Neural crest cell (in vitro differentiated cells): Measurements from ENCODE around the gene TLNRD1. TPM values are rescaled to one million over a fixed set of nuclear protein-coding genes. Genes with fewer than 3 reads are reported as not detected.
A peak's percentile ranks its signal among the peaks of the same experiment; 100 is the strongest.
"Not testable (repeated sequence)": the region's sequence is repeated elsewhere in the genome, so short reads cannot be mapped to it uniquely, and the experiment has no call there.

ENCODE experiments used
- DNase-seq: peaks from one replicate; pipeline ENCODE4 v3.0.0; 2021; ENCODE audit warnings: low read depth, mixed read lengths, low spot score
- H3K27ac Mint-ChIP-seq: one replicate; pipeline ENCODE4 v1.8.0; 2021; ENCODE audit warnings: mild to moderate bottlenecking, mixed read lengths; ENCODE audit not compliant: unreplicated experiment
- H3K27me3 Mint-ChIP-seq: 2 replicates; pipeline ENCODE4 v1.8.0; 2021; ENCODE audit warnings: low read depth, mild to moderate bottlenecking, mixed read lengths
- H3K36me3 Mint-ChIP-seq: 2 replicates; pipeline ENCODE4 v1.8.0; 2021; ENCODE audit warnings: low read depth, mild to moderate bottlenecking, mixed read lengths
- H3K4me1 Mint-ChIP-seq: 2 replicates; pipeline ENCODE4 v1.8.0; 2021; ENCODE audit warnings: mixed read lengths
- H3K4me3 Mint-ChIP-seq: one replicate; pipeline ENCODE4 v1.8.0; 2021; ENCODE audit warnings: mild to moderate bottlenecking, mixed read lengths
- H3K9me3 Mint-ChIP-seq: 2 replicates; pipeline ENCODE4 v1.8.0; 2021; ENCODE audit warnings: mixed read lengths
- long read RNA-seq: library from polyadenylated mRNA; unstranded; transcript quantifications from one replicate; pipeline ENCODE4 v2.0.0, GENCODE V29; 2020
- total RNA-seq: library from RNA; stranded (reverse); gene quantifications from 2 replicates; pipeline ENCODE4 v1.2.1, GENCODE V29; 2021
- TF ChIP-seq, protein P1 (sequence below): fragments of 200-600 bp; sonication (generic); conservative IDR thresholded peaks from 2 replicates; pipeline ENCODE4 v1.5.0; 2021; ENCODE audit warnings: antibody characterized with exemption, mild to moderate bottlenecking

TLNRD1 gene
- total RNA-seq, result 30.6 and 31.7 TPM in 2 replicates
- long read RNA-seq, full-length matches to known transcripts, result 2 of 2 reads
- long read RNA-seq, partial matches to known transcripts, result 0 of 2 reads
- long read RNA-seq, other reads (novel, unspliced or antisense), result 0 of 2 reads

DNA sequence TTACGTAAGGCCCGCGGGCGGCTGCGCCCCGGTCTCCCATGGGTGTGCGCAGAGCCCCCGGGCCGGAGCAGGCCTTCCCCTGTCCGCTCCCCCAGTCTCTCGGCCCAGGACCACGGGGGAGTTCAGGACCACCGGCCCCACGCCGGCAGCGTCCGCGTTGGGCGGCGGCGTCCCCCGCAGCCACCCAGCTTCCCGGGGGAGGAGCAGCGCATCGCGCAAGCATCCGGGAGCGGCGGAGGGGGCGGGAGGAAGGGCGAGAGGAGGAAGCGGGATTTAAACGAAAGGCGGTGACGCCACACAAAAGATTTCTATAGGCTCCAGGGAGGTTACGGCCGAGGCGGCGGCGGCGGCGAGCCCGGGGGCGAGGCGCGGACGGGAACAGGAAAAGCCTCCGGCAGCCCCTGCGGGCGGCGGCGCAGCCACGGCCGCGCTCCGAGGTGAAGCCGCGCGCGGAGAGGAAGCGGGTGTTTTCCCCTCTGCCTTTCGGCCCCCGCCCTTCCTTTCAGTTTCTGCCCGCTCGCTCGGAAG lies at the start of gene TLNRD1:
TLNRD1 (plus strand) TSS at position 300 of the 528 bp plus-strand sequence. CDS start 1,349 bp downstream, outside the sequence.
- TF ChIP-seq, protein P1, sequence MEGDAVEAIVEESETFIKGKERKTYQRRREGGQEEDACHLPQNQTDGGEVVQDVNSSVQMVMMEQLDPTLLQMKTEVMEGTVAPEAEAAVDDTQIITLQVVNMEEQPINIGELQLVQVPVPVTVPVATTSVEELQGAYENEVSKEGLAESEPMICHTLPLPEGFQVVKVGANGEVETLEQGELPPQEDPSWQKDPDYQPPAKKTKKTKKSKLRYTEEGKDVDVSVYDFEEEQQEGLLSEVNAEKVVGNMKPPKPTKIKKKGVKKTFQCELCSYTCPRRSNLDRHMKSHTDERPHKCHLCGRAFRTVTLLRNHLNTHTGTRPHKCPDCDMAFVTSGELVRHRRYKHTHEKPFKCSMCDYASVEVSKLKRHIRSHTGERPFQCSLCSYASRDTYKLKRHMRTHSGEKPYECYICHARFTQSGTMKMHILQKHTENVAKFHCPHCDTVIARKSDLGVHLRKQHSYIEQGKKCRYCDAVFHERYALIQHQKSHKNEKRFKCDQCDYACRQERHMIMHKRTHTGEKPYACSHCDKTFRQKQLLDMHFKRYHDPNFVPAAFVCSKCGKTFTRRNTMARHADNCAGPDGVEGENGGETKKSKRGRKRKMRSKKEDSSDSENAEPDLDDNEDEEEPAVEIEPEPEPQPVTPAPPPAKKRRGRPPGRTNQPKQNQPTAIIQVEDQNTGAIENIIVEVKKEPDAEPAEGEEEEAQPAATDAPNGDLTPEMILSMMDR, result no peak
- peaks cover 2% of the 10 kb centered on the region for H3K9me3 Mint-ChIP-seq
- H3K27ac Mint-ChIP-seq, result peak within 1 kb of the TSS; percentile 97
- peak; percentile 77 for DNase-seq
- peak within 1 kb of the TSS; percentile 97 for H3K4me3 Mint-ChIP-seq
- H3K4me1 Mint-ChIP-seq, result peaks cover 32% of the 10 kb centered on the region
- H3K36me3 Mint-ChIP-seq, result peaks cover 9% of the 10 kb centered on the region
- no peaks in the 10 kb centered on the region for H3K27me3 Mint-ChIP-seq

DNA sequence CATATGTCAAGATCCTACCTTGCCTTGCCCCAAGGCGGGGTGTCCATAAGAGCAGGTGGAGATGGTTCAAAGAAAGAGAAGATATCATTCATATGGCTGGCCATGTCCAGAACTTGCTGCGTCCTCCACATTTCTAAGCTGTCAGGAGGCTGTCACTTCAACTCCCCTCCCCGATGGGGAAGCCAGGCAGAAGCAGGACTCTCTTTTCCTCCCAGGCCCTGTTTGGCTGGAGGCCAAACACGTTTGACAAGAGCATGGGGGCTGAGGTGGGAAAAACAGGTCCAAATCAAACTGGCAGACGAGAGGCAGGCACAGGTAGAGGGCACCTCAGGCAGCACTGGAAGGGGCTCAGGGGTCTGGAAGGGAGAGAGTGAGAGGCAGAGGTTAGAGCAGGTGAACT lies 48.8 kb upstream of the TLNRD1 start:
- Mint-ChIP-seq H3K4me3 (no peak overlapping the region), H3K9me3 (no peaks in the 10 kb centered on the region), H3K4me1 (peaks cover 36% of the 10 kb centered on the region), H3K36me3 (peaks cover 2% of the 10 kb centered on the region), H3K27ac (no peak overlapping the region), H3K27me3 (no peaks in the 10 kb centered on the region)
- no peak for DNase-seq
- TF ChIP-seq, protein P1, result no peak

DNA sequence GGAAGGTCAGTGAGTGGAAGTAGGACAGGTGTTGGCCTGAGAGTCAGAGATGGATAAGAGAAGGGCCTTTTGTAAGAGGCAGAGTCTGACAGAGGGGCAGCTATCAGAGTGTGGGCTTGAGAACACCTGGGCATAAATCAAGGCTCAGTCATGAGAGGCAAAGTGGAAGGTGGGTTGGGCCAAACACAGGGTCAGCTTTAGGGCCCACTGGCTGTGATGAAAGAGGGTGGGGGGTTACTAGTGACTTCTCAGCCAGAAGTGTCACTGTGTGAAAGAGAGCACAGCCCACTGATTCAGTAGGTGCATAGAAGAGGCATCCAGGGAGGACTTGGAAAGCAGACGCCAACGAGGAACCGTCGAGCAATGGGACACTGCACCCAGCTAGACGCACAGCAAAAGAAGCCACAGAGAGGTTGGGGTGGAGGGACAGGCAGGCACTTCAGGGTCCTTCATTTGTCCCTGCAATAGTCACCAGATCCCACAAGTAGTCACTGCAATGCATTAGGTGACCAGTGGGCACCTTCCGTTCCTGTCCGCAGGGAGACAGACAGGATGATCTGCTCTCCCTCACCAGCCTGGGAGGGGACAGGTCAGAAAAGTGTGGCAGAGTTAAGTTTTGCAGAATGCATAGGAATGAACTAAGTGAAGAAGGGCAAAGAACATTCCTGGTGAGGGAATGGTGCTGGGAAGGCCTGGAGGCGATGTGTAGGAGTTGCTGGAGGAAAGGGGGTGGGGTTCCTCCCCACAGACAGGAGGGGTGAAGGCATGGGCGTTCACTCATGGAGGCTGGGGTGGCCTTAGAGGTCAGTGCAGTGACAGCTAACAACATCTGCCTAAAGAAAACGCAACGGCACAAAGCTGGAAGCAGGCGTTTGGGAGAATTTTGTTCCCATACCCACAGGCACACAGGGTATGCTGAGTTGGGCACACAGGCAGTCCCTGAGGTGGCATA lies 47.4 kb upstream of the TLNRD1 start:
- H3K4me3 Mint-ChIP-seq, result no peak overlapping the region
- H3K9me3 Mint-ChIP-seq, result no peaks in the 10 kb centered on the region
- TF ChIP-seq, protein P1, result no peak
- no peak for DNase-seq
- no peaks in the 10 kb centered on the region for H3K27me3 Mint-ChIP-seq
- peaks cover 46% of the 10 kb centered on the region for H3K4me1 Mint-ChIP-seq
- H3K36me3 Mint-ChIP-seq, result peaks cover 2% of the 10 kb centered on the region
- H3K27ac Mint-ChIP-seq, result no peak overlapping the region

DNA sequence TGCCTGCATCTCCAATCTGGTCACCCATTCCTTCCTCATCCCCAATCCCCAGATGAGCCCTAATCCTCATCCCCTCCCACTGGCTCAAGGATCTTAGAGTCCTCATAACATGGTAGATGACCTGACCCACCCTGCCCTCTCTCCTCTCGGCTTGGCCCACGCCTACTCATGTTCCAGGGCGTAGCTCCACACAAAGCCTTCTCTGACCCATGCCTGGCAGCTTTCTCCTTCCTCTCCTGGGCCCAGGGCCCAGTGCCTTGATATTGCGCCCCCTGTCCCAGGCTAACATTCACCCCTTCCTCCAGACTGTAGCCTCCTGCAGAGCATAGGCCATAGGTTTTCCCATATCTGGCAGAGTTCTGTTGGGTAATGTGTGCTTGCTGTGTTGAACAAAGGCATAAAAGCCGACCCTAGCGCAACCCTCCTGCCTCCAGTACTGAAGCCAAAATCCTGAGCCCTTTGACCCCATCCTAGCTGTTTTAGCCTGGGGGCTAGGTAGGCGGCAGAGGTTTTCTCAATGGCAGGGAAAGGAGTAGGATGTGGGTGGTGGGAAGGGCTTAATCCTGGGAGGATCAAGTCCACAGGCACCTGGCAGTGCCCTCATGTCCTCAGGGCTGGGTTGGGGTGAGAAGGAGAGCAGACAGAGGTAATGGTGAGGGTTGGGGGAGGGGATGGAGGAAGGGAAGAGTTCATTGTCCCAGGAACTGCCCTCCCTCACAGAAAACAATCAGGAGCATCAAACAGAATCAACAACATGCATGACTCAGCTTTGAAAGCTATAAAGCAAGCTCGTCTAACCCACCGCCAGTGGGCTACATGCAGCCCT lies 46.6 kb upstream of the TLNRD1 start:
- peaks cover 6% of the 10 kb centered on the region for H3K36me3 Mint-ChIP-seq
- peaks cover 46% of the 10 kb centered on the region for H3K4me1 Mint-ChIP-seq
- no peaks in the 10 kb centered on the region for H3K9me3 Mint-ChIP-seq
- peak overlapping the region; percentile 13 for H3K4me3 Mint-ChIP-seq
- H3K27ac Mint-ChIP-seq, result peak overlapping the region; percentile 87
- DNase-seq, result no peak
- TF ChIP-seq, protein P1, result no peak
- no peaks in the 10 kb centered on the region for H3K27me3 Mint-ChIP-seq

DNA sequence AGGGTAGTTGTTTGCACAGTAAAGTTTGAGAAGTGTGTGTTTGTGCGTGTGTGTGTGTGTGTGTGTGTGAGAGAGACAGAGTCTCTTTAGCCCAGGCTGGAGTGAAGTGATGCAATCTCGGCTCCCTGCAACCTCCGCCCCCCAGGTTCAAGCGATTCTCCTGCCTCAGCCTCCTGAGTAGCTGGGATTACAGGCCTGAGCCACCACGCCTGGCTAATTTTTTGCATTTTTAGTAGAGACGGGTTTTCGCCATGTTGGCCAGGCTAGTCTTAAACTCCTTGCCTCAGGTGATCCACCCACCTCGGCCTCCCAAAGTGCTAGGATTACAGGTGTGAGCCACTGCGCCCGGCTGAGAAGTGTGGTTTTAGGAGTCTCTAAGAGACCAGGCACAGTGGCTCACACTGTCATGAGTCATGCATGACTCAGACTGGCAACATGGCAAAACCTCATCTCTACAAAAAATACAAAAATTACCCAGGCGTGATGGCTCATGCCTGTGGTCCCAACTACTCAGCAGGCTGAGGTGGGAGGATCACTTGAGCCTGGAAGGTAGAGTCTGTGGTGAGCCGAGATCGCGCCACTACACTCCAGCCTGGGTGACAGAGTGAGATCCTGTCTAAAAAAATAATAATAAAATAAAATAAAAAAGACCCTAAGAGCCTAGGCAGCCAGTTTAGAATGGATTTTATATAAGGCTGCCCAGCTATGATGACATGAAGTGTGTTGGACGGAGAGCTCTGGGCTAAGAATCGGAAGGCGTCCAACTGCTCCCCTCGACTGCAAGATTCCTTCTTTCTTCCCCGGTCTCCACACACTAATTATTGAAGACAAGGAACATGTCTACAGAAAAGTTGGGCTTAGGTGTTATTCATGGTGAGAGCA lies 44.9 kb upstream of the TLNRD1 start:
- H3K4me1 Mint-ChIP-seq, result peaks cover 46% of the 10 kb centered on the region
- H3K36me3 Mint-ChIP-seq, DNase-seq, H3K4me3 Mint-ChIP-seq, H3K27me3 Mint-ChIP-seq, H3K9me3 Mint-ChIP-seq: not testable (repeated sequence)
- H3K27ac Mint-ChIP-seq, result peak overlapping the region; percentile 16
